ENCODE measurements around the gene ALDH1A2.
"Not testable (repeated sequence)": the region's sequence is repeated elsewhere in the genome, so short reads cannot be mapped to it uniquely, and the experiment has no call there.

Gene ALDH1A2

GRCh38 chr15:58066042-58066867 lies 744 bp upstream of the ALDH1A2 start:
- DNase-seq = no peak

DNA sequence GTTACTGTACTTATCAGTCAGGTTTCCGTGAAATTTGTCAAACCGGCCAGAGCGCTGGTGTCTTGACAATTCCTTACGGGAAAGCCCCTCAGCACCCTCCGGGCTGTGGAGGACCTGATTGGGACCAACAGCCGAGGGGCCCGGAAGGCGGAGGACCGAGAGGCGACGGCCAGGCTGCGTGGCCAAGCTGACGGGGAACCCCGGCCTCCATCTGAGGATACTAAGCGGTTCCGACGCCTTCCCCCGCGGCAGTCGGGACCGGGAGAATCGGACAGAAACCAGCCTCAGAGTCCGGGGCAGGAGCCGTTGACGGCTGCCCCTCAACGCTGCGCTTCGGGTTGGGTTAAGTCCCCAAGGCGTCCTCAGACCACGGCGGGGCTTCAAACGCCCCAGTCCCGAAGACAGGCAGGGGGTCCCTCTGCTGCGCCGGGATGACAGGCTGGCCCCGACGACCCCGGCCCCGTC lies 499 bp downstream of the ALDH1A2 start:
- DNase-seq = no peak

GRCh38 chr15:58064082-58064979 lies 1.2 kb downstream of the ALDH1A2 start:
- DNase-seq = no peak

GRCh38 chr15:58063614-58064013 lies 1.9 kb downstream of the ALDH1A2 start:
- no peak for DNase-seq

DNA sequence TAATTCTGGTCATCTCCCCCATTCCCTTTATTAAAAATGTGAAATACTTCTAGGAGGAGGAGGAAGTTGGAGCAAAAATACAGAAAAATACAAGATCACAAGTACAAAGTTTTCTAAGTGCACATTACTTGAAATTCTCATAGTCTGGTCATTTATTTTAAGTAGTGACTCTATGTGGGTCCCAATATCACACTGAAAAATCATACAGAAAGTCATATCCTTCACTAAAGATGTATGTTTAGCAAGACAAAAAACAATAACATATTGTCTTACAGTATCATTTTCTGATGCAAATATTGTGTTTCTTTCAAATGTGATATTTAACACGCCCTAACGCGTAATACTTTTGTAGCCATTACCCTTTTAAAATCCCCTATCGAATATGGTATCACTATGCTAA lies 2.5 kb downstream of the ALDH1A2 start:
- no peak for DNase-seq

DNA sequence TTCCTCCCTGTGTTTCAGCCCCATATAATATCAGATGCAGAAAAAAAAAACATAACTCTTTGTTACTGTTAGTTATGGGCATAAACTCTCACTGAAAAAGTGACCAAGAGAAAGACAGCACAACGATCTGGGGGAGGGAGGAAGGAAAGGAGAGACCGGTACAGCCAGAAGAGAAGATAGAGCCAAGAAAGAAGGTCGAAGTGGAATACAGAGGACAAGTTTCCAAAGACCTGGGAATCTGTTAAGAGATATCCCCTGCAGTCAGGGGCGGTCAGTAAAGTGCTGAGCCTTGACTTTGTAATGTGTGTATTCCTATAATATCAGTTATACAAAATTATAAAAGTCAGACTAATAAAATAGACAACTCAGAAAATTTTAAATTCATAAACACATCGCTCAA lies 3.3 kb downstream of the ALDH1A2 start:
- no peak for DNase-seq

DNA sequence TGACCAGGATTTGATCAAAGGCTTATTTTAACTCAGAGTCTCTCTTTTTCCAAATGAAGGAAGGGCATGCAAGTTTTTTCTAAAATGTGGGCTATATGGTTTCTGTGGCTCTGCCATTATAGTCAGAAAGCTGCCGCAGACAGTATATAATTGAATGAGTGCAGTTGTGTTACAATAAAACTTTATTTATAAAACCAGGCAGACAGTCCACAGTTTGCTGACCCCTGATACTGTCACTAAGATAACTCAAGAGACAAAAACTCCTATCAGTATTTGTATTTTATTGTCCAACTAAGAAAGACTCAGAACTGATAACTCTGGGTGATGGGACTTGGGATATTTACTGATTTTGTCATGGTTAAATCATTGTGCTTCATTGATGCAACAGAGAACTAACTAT lies 4.9 kb downstream of the ALDH1A2 start:
- DNase-seq = no peak

DNA sequence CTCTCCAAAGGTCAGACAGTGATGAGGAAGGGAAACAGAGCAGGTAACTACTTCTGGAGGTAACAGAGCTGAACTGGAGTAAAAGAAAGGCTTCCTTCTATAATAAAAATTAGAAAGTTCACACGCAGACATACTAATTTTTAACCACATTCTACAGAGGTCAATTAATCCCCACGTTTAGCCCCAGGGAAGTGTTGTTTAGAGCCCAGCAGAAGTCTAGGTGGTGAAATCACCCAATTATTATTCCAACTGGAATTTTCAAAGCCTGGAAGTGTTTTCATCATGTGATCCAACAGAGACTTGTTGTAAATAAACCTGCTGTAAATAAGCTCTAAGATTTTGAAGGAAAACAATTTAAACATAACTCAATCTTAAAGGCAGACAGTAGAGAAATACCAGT lies 6.8 kb downstream of the ALDH1A2 start:
- DNase-seq = no peak

DNA sequence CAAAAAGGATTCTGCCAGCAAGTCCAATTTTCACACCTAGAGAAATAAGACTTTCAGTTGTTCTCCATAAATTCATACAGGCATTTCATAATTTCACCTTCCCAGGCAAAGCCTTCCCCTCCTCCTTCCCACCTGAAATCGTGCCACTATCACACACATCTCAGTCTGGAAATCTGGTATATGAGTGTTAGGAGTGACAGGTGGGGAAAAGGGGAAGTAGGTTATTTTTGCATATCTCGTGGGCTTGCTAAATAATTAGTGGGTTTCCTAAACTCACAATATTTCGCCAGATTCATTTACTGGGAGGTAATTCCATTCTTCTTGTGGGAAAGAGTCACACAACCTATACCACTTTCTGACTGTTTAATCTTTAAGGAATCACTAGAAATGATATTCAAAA lies 7.4 kb downstream of the ALDH1A2 start:
- DNase-seq = no peak

- DNase-seq = no peak
These were observed 8.0 kb downstream of the ALDH1A2 start for GRCh38 chr15:58057559-58057958.

GRCh38 chr15:58056015-58056414 lies 9.5 kb downstream of the ALDH1A2 start:
- no peak for DNase-seq

GRCh38 chr15:58053315-58054153 lies 12.0 kb downstream of the ALDH1A2 start:
- DNase-seq = no peak

DNA sequence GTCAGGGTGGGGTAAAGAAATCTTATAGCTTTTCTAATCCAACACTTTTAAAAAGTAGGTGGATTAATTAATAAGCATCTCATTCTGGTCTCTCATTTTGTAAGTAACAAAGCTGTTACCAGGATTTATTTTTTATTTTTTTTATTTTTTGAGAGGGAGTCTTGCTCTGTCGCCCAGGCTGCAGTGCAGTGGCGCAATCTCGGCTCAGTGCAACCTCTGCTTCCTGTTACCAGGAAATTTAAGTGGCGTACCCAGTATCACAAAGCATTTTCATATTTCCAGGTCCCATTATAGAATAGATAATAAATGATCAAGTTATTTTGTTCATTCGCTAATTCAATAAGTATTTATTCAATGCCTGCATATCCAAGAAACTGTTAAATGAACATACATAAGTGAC lies 13.2 kb downstream of the ALDH1A2 start:
- no peak for DNase-seq

DNA sequence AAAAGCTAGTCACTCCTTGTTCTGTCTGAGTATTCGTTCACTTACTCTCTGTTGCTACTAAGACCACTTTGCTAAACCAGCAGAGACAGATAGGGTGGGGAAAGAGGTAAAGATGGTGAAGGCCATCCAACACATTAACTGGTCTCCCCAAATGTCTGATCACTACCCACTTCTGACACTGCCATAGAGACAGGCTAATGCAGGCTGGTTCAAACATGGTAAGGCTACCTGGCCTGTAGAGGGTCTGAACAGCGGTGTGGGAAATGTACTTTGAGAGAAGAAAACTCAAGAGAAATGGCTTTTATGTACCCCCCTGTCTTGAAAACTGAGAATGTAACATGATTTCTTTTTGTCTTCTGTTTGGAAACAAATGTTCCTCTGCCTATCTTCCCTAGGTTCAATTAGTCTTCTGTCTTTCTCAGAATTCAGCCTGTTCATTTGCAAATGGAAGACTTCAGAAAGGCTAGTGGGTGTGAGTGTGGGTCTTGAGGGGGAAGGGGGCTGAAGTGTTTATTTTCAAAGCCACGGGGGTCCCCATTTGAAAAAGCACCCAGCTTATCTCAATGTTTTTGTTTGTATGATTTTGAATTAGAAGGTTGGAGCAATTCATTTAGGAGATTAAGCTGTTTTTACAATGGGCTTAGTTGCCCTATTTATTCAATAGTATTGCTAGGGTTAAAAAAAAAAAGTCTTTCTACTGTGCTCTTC lies 15.8 kb downstream of the ALDH1A2 start:
- no peak for DNase-seq

DNA sequence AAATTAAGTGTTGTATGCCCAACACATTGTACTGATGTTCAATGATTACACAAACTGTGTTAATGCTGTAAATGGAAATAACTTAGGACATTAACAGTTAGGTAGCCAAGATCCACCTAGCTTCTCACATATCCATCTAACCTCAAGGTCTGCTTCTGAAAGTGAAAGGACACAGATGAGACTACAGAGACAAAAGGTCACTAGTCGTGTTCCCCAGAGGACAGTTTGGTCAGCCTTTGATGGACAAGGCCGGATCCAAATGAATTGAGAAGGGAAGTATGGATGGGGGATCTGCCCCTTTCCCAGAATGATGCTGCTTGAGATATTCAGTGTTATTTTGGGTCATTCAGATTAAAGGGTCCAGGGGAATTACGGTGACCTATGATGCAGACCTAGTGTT lies 17.2 kb downstream of the ALDH1A2 start:
- no peak for DNase-seq

- DNase-seq = no peak
These were observed 18.4 kb downstream of the ALDH1A2 start for GRCh38 chr15:58047149-58047548.

- no peak for DNase-seq
These were observed 19.0 kb downstream of the ALDH1A2 start for GRCh38 chr15:58046467-58046866.

DNA sequence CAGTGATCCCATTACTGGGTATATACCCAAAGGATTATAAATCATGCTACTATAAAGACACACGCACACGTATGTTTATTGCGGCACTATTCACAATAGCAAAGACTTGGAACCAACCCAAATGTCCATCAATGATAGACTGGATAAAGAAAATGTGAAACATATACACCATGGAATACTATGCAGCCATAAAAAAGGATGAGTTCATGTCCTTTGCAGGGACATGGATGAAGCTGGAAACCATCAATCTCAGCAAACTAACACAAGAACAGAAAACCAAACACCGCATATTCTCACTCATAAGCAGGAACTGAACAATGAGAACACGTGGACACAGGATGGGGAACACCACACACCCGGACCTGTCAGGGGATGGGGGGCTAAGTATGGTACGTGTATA lies 20.1 kb downstream of the ALDH1A2 start:
- DNase-seq = not testable (repeated sequence)

- DNase-seq = no peak
These were observed 21.0 kb downstream of the ALDH1A2 start for GRCh38 chr15:58044551-58044950.

DNA sequence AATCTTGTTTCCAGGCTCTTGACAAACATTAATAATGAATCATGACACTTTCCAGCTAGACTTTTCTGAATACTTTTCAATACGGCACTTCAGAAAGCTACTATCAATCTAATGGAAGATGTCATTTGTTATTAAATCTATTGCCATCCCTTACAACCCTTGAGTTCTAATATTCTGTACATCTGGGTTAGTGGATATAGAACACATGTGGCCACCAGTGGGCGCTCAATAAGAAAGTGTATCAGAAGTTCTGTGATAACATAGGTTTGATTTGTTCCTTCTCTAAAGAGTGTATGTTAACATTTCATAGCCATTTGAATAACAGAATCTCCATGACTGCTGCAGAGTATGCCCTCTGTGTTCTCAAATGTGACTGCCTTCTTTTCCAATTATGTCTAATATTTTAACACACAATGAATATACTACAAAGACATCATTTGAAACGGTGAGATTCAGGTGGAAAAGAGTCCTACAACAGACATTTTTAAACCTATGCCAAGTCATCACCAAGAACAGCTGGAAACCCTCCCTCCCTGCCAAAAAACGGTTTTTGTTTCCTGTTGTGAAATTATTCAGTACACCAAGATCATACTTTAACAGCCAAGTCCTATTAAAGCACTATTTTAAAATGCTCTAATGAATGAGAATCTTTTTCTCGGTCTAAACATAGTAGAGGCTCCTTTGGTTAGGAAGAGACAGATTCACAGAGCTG lies 22.2 kb downstream of the ALDH1A2 start:
- peak; percentile 21 for DNase-seq

GRCh38 chr15:58042006-58042405 lies 23.5 kb downstream of the ALDH1A2 start:
- DNase-seq = no peak

- DNase-seq = no peak
These were observed 25.4 kb downstream of the ALDH1A2 start for GRCh38 chr15:58040150-58040549.
